Measurements from ENCODE around the gene FAM83G.
"Not testable (repeated sequence)": the region's sequence is repeated elsewhere in the genome, so short reads cannot be mapped to it uniquely, and the experiment has no call there.

Gene FAM83G

GRCh38 chr17:19023209-19023999 lies 18.8 kb upstream of the FAM83G start:
- DNase-seq = no peak

DNA sequence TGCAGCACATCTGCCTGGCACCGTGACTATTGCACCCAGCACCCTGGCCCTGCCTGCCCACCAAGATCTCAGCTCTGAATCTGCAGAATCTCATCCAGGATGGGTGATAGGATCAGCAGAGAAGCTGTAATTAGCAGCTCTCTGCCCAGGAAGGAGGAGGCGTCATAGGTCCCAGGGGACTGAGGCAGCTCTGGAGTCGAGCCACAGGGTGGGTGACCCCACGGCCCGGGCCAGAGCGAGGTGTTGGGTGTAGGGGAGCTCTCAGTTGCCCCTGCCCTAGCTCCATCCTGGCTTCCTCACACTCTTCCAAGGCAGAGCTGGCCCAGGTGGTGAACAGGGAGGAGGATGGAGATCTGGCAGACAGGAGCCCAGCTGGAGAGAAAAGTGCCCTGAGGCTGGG lies 18.2 kb upstream of the FAM83G start:
- DNase-seq = no peak

- no peak for DNase-seq
Measured at GRCh38 chr17:19022128-19022527, 17.6 kb upstream of the FAM83G start.

GRCh38 chr17:19021622-19022083 lies 17.1 kb upstream of the FAM83G start:
- peak; percentile 80 for DNase-seq

- not testable (repeated sequence) for DNase-seq
Measured at GRCh38 chr17:19021011-19021621, 16.6 kb upstream of the FAM83G start.

GRCh38 chr17:19020016-19020415 lies 15.5 kb upstream of the FAM83G start:
- DNase-seq = no peak

- DNase-seq = no peak
Measured at GRCh38 chr17:19019041-19019941, 14.7 kb upstream of the FAM83G start.

- DNase-seq = no peak
Measured at GRCh38 chr17:19018600-19018950, 14.0 kb upstream of the FAM83G start.

DNA sequence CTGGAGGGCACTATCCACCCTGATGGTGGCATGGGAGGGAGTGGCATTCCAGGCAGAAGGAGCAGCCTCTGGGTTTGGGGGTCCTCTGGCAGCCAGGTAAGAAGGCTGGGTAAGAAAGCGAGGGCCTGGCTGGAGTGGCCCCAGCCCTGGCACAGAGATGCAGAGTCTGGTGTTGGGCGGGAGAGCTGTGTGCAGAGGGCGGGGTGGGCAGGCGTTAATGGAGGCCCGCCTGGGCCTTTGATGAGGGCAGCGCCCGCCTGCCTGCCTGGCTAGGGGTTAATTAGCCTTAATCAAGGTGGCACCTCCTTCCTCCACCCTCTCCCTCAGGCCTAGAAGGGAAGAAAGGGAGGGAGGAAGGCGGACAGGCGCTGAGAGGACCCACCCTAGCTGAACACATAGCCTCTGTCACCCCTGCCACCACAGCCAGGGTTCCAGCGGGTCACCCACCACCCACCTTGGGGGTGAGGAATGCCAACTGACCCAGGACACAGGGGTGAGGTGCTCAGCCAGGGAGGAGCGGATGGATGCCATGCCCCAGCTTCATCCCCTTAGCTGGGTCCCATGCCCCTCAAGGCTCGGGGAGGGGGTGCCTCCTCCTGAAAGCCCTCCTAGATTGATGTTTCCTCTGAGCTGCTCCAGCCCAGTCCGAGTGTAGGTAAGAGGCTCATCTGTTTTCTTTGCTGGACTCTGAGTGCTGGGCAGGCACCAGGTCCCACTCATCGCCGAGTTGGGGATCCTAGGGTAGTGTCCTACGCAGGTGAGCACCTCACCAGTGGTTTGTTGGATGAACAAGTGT lies 13.4 kb upstream of the FAM83G start:
- no peak for DNase-seq

GRCh38 chr17:19017401-19017800 lies 12.8 kb upstream of the FAM83G start:
- DNase-seq = no peak

GRCh38 chr17:19016881-19017280 lies 12.3 kb upstream of the FAM83G start:
- no peak for DNase-seq

GRCh38 chr17:19016297-19016696 lies 11.7 kb upstream of the FAM83G start:
- DNase-seq = no peak

GRCh38 chr17:19015428-19015827 lies 10.9 kb upstream of the FAM83G start:
- DNase-seq = no peak

DNA sequence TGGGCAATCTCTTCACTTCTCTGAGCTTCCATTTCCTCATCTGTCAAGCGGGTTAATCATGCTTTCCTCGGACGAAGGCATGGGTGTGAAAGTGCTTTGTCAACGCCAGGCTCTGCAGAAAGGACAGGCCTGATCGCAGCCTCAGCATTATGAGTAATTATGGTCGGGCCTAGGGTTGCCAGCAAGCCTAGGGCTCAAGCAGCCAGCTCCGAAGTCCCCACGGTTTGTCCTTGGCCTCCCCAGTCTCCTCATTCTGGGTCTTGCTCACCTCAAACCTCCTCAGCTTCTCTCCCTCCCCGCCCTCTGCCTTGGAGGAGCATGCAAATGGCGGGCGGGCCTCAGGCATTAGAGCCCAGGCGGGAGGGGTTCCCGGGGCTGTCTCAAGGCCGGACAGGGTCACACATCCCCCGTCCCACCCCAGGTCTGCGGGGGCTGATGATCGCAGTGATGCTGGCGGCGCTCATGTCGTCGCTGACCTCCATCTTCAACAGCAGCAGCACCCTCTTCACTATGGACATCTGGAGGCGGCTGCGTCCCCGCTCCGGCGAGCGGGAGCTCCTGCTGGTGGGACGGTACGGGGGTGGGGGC lies 10.2 kb upstream of the FAM83G start:
- DNase-seq = no peak

DNA sequence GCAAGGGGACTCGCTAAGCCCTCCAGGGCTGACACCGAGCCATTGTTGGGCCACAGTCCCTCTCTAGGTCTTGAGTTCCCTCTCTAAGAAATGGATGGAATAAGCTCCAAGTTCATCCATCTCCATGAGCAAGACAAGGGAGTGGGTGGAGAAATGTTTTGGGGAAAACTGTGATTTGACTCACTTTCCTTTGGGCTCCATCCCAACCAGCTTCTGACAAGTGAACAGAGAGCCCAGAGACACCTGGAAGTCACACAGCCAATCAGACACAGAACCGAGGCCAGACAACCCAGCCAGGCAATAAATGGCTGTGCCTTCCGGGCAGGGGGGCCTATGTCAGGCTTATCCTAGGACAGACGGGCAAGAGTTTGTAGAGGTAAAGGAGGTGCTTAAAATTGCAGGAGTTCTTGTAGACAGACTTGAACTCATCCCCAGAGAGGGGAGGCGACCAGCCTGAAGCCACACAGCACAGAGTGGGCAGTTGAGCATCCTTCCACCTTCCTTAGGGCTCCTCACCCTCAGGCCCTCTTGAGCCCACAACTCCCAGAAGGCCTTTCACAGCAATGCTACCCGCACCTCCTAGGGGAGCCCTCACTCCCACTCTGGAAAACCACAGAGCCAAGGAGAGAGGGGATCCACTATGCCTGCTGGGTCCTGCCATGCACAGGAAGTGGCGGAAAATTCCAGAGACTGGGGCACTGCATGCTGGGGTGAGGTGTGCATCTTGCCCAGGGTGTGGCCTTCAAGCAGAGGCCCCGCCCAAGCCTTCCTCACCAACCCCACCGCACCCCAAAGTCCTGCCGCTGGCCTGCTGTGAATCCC lies 9.5 kb upstream of the FAM83G start:
- no peak for DNase-seq

DNA sequence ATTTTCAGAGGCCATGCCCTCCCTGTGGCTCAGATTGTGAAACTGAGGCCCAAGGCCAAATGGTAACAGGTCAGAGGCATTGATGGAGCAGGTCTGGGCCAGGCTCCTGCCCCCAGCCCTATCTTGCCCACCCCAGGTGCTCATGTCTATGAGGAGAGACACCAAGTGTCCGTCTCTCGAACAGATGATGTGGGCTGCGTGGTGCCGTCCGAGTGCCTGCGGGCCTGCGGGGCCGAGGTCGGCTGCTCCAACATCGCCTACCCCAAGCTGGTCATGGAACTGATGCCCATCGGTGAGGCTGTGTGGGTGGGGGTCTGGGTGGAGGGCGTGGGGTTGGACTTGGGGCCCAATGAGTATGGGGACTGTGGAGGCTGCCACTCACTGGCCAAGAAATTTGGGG lies 8.7 kb upstream of the FAM83G start:
- DNase-seq = no peak

DNA sequence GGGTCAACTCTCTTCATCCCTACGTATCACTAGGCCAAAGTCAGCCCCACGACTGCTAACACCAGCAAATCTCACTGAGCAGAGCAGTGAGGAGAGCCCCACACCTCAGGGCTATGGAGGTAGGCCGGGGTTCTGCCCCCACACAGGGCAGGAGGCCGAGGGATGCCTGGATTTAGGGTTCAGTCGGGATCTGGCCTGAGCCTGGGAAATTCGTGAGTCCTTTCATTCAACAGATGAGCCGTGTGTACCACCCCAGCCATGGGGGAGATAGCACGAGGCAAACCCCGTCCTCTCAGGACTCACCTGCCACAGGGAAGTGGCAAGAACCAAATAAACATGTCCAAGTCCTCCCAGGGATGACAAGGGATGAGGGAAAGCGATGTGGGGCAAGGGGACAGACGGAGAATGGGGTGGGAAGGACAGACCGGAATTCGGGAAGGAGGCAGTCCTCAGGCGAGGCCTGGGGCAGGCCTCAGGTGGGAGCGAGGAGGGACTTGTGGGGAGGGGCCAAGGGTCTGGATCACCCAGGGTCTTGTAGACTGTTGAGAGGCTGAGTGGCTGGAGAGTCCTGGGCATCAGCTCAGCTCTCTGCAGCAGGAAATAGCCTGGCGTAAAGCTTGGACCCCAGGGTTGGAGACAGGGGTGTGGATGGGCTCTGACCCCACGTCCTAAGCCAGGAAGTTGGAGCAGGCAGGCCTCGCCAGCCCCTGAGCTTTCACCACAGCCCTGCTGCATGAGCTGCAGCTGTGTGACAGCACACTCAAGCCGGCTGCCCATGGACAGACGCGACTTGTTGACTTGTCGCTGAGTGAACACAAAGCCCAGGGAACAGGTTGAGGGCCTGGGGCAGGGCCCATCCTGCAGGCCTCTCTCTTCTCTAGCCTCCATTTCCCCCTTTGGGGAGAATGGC lies 7.9 kb upstream of the FAM83G start:
- DNase-seq = no peak

- DNase-seq = no peak
Measured at GRCh38 chr17:19011581-19011980, 7.0 kb upstream of the FAM83G start.

DNA sequence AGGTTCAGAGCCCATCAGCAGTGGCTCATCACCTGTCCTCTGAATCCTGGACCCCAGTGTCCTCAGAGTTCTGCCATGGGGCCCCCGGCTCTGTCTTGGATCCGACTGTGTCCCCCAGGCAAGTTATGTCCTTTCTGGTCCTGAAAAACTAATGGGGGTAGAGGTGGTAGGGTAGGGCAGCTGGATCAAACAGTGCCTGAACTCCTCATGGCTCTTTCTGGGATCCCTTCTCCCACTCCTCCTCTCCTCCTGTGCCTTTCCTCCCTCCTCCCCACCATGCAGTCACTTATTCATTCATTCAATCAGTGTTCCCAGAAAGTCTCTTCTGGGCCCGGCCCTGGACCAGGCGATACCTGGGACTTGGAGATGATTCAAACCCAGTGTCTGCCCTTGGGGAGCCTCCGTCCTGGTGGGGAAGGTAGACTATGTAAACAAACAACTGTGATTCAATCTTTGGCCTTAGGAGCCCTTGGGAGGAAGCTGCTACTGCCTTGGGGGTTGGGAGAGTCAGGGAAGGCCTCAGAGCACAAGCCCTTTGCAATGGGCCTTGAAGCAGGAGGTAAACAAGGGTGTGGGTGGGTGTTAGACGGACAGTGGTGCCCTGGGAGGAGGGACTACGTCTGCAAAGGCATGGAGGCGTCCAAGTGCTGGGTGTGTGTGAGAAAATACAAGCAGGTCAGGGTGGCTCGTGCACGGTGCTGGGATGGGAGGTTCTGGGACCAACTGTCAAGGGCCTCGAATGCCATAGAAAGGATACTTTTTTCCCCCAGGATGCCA lies 6.4 kb upstream of the FAM83G start:
- DNase-seq = no peak

GRCh38 chr17:19009970-19010369 lies 5.4 kb upstream of the FAM83G start:
- no peak for DNase-seq
